HG03378 (cell line): ENCODE measurements around the gene KRT8.
"Not testable (repeated sequence)": the region's sequence is repeated elsewhere in the genome, so short reads cannot be mapped to it uniquely, and the experiment has no call there.

Experiments used
- ATAC-seq: cut with Tn5 transposase; IDR thresholded peaks from one replicate; pipeline ENCODE4 v1.9.1; 2021; ENCODE audit warnings: mild to moderate bottlenecking, moderate library complexity; ENCODE audit not compliant: unreplicated experiment

The KRT8 gene

GRCh38 chr12:52903285-52903854, 1.5 kb downstream of the KRT8 start:
- no peak for ATAC-seq

GRCh38 chr12:52901715-52902541, 2.9 kb downstream of the KRT8 start:
- no peak for ATAC-seq

GRCh38 chr12:52900896-52901714, 3.8 kb downstream of the KRT8 start:
- ATAC-seq, result no peak

- no peak for ATAC-seq
These were observed 4.5 kb downstream of the KRT8 start for GRCh38 chr12:52900166-52900895.

- ATAC-seq, result no peak
These were observed 5.4 kb downstream of the KRT8 start for GRCh38 chr12:52899338-52900035.

GRCh38 chr12:52896190-52897100, 8.4 kb downstream of the KRT8 start:
- no peak for ATAC-seq

- no peak for ATAC-seq
These were observed 9.1 kb downstream of the KRT8 start for GRCh38 chr12:52895726-52896189.

- no peak for ATAC-seq
These were observed 11.9 kb downstream of the KRT8 start for GRCh38 chr12:52892974-52893373.

- ATAC-seq, result no peak
These were observed 12.5 kb downstream of the KRT8 start for GRCh38 chr12:52892207-52892852.

- no peak for ATAC-seq
These were observed 13.8 kb downstream of the KRT8 start for GRCh38 chr12:52891044-52891443.

- ATAC-seq, result no peak
These were observed 14.5 kb downstream of the KRT8 start for GRCh38 chr12:52890417-52890816.

- no peak for ATAC-seq
These were observed 20.2 kb downstream of the KRT8 start for GRCh38 chr12:52884526-52885293.

GRCh38 chr12:52880499-52880898, 24.4 kb downstream of the KRT8 start:
- ATAC-seq, result not testable (repeated sequence)

GRCh38 chr12:52879394-52880351, 25.2 kb downstream of the KRT8 start:
- no peak for ATAC-seq

- no peak for ATAC-seq
These were observed 26.1 kb downstream of the KRT8 start for GRCh38 chr12:52878507-52879393.

GRCh38 chr12:52877242-52877641, 27.6 kb downstream of the KRT8 start:
- no peak for ATAC-seq
